Embryonic facial prominence (tissue), 1 donor: ENCODE results near the gene DMD.
"Not testable (repeated sequence)": the region's sequence is repeated elsewhere in the genome, so short reads cannot be mapped to it uniquely, and the experiment has no call there.

Experiments
- DNase-seq: peaks from one replicate; pipeline ENCODE4 v3.0.0-alpha.2; 2016; ENCODE audit errors: extremely low spot score

Gene DMD

GRCh38 chrX:31527455-31528126 lies 1683.8 kb downstream of the DMD start:
- DNase-seq: no peak

DNA sequence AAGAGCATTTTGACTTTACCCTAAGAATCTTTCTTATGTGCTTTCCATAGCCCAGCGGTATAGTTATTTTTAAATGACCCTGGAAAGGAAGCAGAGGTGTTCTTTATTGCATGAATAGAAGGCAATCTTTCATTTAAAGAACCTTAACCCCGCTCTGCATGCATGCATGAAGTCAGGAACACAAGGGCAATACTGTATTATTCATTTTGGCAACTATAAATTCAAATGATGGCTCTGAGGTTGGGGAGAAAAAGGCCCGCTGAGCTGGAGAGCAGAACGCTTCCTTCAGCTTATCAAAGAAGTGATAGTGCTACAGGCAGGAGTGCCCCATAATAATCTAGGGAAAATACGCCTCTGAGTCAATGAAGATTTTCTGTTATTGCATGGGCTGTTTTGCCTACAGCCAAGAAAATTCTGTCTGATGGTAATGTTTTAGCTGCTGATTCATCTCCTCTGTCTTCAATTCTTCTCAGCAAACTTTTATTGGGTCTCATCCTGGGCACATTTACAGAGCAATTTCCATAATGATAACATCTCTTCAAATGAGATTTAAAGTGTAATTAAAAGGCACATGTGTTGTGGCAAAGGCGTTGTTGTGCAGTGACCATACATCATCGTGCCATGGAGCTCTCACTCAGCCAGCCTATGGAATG lies 1687.3 kb downstream of the DMD start:
- no peak for DNase-seq

- no peak for DNase-seq
Measured at GRCh38 chrX:31522760-31523159, 1688.6 kb downstream of the DMD start.

DNA sequence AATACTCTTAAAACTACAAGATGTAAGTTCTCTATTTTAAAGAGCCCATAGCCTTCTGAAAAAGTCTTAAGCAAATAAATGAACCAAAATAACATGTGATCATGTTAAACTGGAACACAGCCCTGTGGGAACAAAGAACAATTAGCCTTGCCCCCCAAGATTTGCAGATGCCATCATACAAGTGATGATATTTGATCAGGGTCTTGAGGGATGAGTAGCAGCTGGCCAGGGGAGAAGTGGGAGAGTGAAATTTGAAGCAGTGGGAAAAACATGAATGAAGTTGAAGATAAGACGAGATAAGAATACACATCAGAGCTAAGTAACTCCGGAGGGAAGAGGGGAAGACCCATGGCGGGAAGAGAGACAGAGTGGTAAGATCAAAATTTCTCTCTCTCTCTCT lies 1689.4 kb downstream of the DMD start:
- no peak for DNase-seq

- DNase-seq: no peak
Measured at GRCh38 chrX:31516527-31516926, 1694.8 kb downstream of the DMD start.

- DNase-seq: peak; percentile 8
Measured at GRCh38 chrX:31508338-31508737, 1703.0 kb downstream of the DMD start.

GRCh38 chrX:31506928-31507327 lies 1704.4 kb downstream of the DMD start:
- DNase-seq: no peak

DNA sequence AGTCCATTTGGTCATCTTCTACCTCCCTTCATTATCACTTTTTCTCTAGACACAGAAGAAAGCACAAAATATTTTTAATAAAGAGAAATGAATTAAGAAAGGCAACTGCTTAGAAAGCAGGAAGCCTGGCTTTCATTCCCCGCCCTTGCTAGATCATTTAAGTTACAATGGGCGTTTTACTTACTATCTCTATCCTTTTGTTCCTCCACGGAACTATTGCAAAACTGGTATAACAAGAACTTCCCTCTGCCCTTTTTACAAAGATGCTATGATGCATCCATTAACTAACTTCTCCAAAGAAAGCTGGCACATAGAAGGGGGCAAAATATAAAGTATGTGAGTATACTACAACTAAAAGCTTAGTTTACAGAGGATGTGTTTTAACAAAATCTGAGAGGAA lies 1705.0 kb downstream of the DMD start:
- DNase-seq: no peak

DNA sequence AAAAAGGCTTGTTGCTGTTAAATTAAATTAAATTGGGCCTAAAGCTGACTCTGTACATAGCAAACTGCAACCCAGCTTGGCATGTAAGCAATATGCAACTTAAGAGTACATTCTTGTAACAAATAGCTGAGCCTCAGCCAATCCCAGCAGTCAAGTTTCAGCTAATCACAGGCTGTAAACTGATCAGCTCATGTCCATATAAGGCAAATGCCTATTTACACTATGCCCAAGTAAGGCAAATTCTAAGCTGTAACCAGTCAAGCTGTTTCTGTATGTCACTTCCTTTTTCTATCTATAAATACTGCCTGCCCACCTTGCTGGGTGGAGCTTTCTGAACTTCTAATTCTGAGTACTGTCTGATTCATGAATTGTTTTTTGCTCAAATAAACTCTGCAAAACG lies 1710.4 kb downstream of the DMD start:
- DNase-seq: no peak

DNA sequence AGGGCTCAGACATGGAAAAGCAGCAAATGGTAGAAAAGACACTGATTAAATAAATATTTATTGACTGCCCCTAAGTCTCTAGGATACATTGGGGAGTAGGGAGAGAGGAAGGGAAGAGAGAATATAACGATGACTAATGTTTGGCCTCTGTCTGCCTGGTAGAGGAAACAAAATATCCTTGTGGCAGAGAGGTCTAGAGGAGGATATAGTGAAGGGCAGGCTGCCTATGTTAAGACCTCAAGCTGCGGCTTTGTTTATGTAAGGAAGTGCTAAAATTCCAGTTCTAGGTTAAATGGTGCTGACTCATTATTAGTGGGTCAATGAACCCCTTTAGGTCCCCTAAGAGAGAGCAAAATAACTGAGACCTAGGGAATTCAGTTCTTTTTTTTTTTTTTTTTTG lies 1712.2 kb downstream of the DMD start:
- DNase-seq: no peak

GRCh38 chrX:31497086-31497485 lies 1714.3 kb downstream of the DMD start:
- DNase-seq: no peak

DNA sequence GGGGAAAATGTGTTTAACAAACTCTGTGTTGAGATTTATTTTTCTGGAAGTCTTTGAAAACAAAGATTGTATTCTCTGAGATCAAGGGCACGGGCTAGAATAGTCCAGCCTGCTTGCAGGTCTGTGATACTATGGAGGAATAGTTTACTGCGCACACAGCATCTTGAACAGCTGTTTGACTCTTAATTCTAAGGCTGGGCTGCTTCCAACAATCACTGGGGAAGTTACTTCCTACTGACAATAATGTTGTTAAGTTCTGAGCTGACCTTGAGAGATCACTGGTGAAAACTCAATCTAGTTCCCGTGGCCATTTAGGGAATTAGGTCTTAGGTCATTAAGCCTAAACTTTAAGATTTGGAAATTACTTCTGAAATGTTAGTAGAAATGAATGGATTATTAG lies 1723.4 kb downstream of the DMD start:
- DNase-seq: no peak

- DNase-seq: no peak
Measured at GRCh38 chrX:31483336-31483735, 1728.0 kb downstream of the DMD start.

DNA sequence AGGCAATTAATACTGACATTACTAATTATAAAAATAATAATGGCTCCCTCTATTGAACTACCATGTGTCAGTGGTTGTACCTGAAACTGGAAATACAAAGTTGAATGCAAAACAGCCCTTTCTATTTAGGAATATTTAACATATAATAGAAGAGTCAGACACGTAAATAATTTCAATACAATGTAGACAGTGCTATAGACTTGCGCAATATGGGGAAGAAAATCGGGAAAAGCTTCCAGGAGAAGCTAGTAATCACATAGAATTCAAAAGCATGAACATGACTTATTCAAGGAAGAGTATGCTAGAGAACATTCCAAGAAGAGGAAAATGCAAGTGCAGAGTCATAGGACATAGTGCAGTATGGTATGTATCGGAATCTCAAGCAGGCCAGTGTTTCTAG lies 1730.7 kb downstream of the DMD start:
- no peak for DNase-seq

DNA sequence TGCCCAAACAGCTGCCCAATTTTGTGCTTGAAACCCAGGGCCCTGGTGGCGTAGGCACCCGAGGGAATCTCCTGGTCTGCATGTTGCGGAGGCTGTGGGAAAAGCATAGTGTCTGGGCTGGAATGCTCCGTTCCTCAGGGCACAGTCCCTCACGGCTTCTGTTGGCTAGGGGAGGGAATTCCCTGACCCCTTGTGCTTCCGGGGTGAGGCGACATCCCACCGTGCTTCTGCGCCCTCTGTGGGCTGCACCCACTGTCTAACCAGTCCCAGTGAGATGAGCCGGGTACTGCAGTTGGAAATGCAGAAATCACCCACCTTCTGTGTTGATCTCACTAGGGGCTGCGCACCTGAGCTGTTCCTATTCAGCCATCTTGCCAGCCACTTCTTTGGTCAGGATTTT lies 1740.1 kb downstream of the DMD start:
- DNase-seq: no peak

DNA sequence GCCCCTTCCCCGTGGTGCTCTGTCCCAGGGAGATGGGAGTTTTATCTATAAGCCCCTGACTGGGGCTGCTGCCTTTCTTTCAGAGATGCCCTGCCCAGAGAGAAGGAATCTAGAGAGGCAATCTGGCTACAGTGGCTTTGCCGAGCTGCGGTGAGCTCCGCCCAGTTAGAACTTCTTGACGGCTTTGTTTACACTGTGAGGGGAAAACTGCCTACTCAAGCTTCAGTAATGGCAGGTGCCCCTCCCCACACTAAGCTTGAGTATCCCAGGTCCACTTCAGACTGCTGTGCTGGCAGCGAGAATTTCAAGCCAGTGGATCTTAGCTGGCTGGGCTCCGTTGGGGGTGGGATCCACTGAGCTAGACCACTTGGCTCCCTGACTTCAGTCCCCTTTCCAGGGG lies 1740.6 kb downstream of the DMD start:
- DNase-seq: not testable (repeated sequence)

- no peak for DNase-seq
Measured at GRCh38 chrX:31464306-31464915, 1746.9 kb downstream of the DMD start.

DNA sequence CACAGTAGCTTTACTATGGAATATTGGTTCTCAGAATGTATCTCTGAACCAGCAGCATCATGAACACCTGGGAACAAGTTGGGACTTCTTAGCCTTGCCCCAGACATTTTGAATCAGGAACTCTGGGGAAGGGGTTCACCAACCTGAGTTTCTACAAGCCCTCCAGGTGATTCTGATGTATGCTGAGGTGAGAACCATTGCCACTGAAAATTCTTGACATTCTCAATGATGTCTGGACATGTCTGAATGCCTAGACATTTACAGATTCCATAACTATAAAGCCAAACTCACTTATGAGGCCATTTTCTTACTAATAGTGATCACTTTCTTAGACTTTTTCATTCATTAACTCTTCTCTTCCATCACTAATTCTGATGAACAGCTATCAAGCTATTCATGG lies 1750.1 kb downstream of the DMD start:
- no peak for DNase-seq

- no peak for DNase-seq
Measured at GRCh38 chrX:31459361-31459760, 1752.0 kb downstream of the DMD start.

DNA sequence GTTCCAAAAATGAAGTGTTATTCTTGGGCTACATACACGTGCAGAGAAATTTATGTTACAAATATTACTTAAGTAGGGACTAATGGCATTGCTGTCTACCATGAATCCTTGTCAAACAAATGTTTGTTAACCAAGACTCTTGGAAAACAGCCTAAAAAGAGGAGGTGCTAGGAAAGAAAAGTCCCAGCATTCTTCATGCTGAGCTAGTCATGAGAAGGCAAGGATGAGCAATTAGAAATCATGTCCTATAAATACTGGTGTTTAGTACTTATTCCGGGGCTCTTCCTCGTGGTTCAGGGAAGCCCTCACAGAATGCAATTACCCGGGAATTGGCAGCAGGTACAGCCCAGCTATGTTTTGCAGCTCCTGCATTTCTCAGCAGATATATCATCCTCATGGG lies 1761.4 kb downstream of the DMD start:
- no peak for DNase-seq

GRCh38 chrX:31449081-31449480 lies 1762.3 kb downstream of the DMD start:
- no peak for DNase-seq

DNA sequence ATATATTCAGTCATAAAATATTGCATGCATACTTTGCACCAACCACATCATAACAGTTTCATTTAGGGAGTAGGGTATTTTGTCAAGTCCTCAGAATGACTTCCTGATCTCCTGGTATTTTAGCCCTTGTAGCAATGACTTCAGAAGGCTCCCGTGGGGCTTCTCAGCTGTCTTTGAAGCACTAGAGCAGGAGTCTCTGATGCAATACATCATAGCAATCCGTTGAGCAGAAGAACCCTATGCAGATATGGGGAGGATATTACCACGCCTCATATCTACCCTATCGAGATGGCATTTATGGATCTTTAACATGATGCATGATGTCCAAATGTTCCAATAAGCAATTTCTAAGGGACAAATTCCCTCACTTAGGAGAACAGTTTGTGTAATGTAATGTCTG lies 1765.8 kb downstream of the DMD start:
- no peak for DNase-seq

- no peak for DNase-seq
Measured at GRCh38 chrX:31443654-31444053, 1767.7 kb downstream of the DMD start.
